K562 (cell line): Measurements from ENCODE around the gene PCBP3. TPM values are rescaled to one million over a fixed set of nuclear protein-coding genes. Genes with fewer than 3 reads are reported as not detected.

ENCODE experiments used
- CBX1 ChIP-seq: sonication (generic); IDR thresholded peaks from 2 replicates; pipeline ENCODE4 v1.6.1; 2016; ENCODE audit warnings: antibody characterized with exemption, low read depth, mild to moderate bottlenecking
- CHD2 ChIP-seq: IDR thresholded peaks from 2 replicates; pipeline ENCODE4 v1.6.1; 2011; ENCODE audit warnings: low read depth, low read length
- ELF2 ChIP-seq: fragments of 250-450 bp; sonication (Bioruptor Pico); IDR thresholded peaks from 2 replicates; pipeline ENCODE4 v1.5.0; 2021; ENCODE audit warnings: mild to moderate bottlenecking
- FOXJ3 ChIP-seq: sonication (generic); formaldehyde crosslinking; IDR thresholded peaks from 2 replicates; pipeline ENCODE4 v1.4.0; 2020; ENCODE audit warnings: mild to moderate bottlenecking, missing genetic modification reagents
- GABPA ChIP-seq: fragments of 200-800 bp; sonication (Bioruptor generic); conservative IDR thresholded peaks from 2 replicates; pipeline ENCODE4 v1.6.1; 2016; ENCODE audit warnings: low read depth, missing genetic modification characterization, missing compliant biosample characterization
- GABPB2 ChIP-seq: fragments of 250-450 bp; sonication (Bioruptor Pico); conservative IDR thresholded peaks from 2 replicates; pipeline ENCODE4 v1.5.1; 2021; ENCODE audit warnings: mild to moderate bottlenecking
- JUN ChIP-seq, 2 experiments: sonication (generic) in 1 of 2; formaldehyde crosslinking in 1 of 2; IDR thresholded peaks; 2 replicates each; pipeline versions ENCODE4 v1.6.1 to v1.8.0; 2012 to 2022; ENCODE audit warnings: borderline replicate concordance in 2 of 2, mild to moderate bottlenecking in 2 of 2, improper control_type of control experiment in 1 of 2, low read depth in 1 of 2, low read length in 1 of 2, missing genetic modification reagents in 1 of 2
- MAFF ChIP-seq: IDR thresholded peaks from 2 replicates; pipeline ENCODE4 v1.6.1; 2012; ENCODE audit warnings: low read length, improper control_type of control experiment
- NFE2L1 ChIP-seq: fragments of 450-650 bp; IDR thresholded peaks from 2 replicates; pipeline ENCODE4 v1.6.1; 2016; ENCODE audit warnings: missing genetic modification characterization, low read depth, mild to moderate bottlenecking, missing compliant biosample characterization, moderate library complexity, borderline replicate concordance
- RB1 ChIP-seq: fragments of 450-650 bp; IDR thresholded peaks from 2 replicates; pipeline ENCODE4 v1.6.1; 2017; ENCODE audit warnings: low read depth, mild to moderate bottlenecking
- SIN3B ChIP-seq: fragments of 450-650 bp; IDR thresholded peaks from 2 replicates; pipeline ENCODE4 v1.6.1; 2017; ENCODE audit warnings: low read depth, mild to moderate bottlenecking, moderate library complexity
- TAF7 ChIP-seq: fragments of 450-650 bp; IDR thresholded peaks from 2 replicates; pipeline ENCODE4 v1.6.1; 2016; ENCODE audit warnings: missing genetic modification characterization, missing compliant biosample characterization
- polyA plus RNA-seq, 8 experiments: library from polyadenylated mRNA; depleted of rRNA in 4 of 8; stranded (reverse) in 5 of 8; unstranded in 3 of 8; fragments of >200 nt; fragmentation: Nextera tagmentation in 2 of 8; fragmentation: Illumina TruSeq in 1 of 8; extraction: Ambion mirVana in 2 of 8; extraction: Trizol in 1 of 8; gene quantifications; 2 replicates each; pipeline versions ENCODE4 v1.2.1 to v1.2.3, GENCODE V29; 2011 to 2014; ENCODE audit warnings: inconsistent platforms in 1 of 8, missing spikeins in 1 of 8
- total RNA-seq, 7 experiments: library from RNA; depleted of rRNA in 6 of 7; stranded (reverse); fragments of >200 nt in 6 of 7; fragmentation: Illumina TruSeq in 2 of 7; extraction: Trizol in 2 of 7; gene quantifications; 2 replicates each; pipeline versions ENCODE4 v1.2.1 to v1.2.3, GENCODE V29; 2011 to 2021; ENCODE audit warnings: low replicate concordance in 1 of 7
- TF ChIP-seq, protein P1 (sequence below), 3 experiments: fragments of 200-800 bp in 1 of 3; sonication (Bioruptor generic) in 1 of 3; sonication (generic) in 1 of 3; formaldehyde crosslinking in 1 of 3; IDR thresholded peaks; 2 replicates each; pipeline versions ENCODE4 v1.6.1 to v1.8.0; 2016 to 2022; ENCODE audit warnings: mild to moderate bottlenecking in 2 of 3, missing compliant biosample characterization in 2 of 3, missing genetic modification characterization in 2 of 3, missing genetic modification reagents in 1 of 3
- TF ChIP-seq, protein P2 (sequence below): sonication (generic); formaldehyde crosslinking; IDR thresholded peaks from 2 replicates; pipeline ENCODE4 v1.8.1; 2023; ENCODE audit warnings: mild to moderate bottlenecking, missing genetic modification reagents
- TF ChIP-seq, protein P3 (sequence below): sonication (generic); formaldehyde crosslinking; IDR thresholded peaks from 2 replicates; pipeline ENCODE4 v1.5.0; 2020; ENCODE audit warnings: missing genetic modification reagents
- TF ChIP-seq, protein P4 (sequence below): sonication (generic); formaldehyde crosslinking; IDR thresholded peaks from 2 replicates; pipeline ENCODE4 v1.8.0; 2023; ENCODE audit warnings: missing genetic modification reagents, mild to moderate bottlenecking, borderline replicate concordance

PCBP3 gene
- total and polyA plus RNA-seq, 9 of the 15 experiments (the other 6 are each of a cell fraction or from before 2014, with no cell fraction given), result 0.18 TPM; not detected in 8

DNA sequence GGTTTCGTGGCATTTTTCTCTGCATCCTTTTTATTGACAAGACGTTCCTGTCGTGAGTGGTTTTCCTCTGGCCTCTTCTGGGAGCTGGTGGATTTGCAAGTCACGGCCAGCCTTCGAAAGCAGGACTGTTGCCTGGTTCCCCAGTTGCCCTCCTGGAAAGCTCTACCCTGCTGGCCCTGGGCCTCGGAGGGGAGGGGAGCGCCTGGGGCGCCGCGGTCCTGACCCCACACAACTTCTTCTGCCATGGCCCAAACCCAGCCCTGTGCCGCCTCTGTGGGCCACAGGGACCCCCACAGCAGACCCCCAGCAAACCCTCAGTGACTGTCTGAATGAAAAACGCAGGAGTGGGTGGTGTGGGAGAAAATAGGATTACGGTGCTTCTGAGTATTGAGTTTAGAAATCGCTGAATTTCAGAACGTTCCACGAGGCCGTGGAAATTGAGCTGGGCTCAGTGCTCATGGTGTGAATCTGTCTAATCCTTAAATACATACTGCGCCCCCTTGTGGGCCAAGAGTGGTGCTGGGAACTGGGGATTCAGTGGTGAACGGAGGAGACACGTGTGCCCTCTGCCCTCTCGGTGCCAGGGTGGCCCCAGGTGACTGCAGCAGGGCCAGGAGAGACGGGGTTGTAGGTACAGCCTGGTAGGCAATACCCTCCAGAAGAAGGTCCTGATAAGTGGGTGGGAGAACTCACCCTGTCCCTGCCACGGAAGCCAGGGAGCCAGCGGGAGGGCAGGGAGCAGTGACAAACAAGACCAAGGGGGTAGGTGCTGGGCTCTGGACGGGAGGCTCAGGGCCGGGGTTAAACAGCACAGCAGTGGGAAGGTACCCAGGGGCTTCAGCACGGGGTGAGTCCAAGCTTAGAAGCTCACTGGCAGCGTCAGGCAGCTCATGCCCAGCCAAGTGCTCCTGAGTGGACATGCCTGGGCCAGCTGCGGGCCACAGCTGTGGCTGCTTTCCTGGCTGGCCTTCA lies 236.9 kb downstream of the PCBP3 start (continued):
- TF ChIP-seq GABPB2 (CRISPR knock-in tag) (no peak), TAF7 (tag) (no peak), CHD2 (no peak), ELF2 (CRISPR knock-in tag) (no peak), SIN3B (no peak), FOXJ3 (no peak), MAFF (no peak), RB1 (0 out of 2 replicates have a peak, but pooled peaks have one; percentile 43), NFE2L1 (tag) (no peak), CBX1 (no peak), GABPA (no peak), JUN (IDR thresholded peaks at IDR 0.05; ENCODE audit: borderline replicate concordance, low read depth, low read length) (no peak), JUN (CRISPR knock-in tag; IDR thresholded peaks at IDR 0.05; ENCODE audit: borderline replicate concordance) (no peak)
- TF ChIP-seq, protein P1, sequence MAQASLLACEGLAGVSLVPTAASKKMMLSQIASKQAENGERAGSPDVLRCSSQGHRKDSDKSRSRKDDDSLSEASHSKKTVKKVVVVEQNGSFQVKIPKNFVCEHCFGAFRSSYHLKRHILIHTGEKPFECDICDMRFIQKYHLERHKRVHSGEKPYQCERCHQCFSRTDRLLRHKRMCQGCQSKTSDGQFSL (CRISPR knock-in tag; IDR thresholded peaks at IDR 0.05), result no peak
- TF ChIP-seq, protein P1 (tag; IDR thresholded peaks at IDR 0.05), result no peak
- TF ChIP-seq, protein P2, sequence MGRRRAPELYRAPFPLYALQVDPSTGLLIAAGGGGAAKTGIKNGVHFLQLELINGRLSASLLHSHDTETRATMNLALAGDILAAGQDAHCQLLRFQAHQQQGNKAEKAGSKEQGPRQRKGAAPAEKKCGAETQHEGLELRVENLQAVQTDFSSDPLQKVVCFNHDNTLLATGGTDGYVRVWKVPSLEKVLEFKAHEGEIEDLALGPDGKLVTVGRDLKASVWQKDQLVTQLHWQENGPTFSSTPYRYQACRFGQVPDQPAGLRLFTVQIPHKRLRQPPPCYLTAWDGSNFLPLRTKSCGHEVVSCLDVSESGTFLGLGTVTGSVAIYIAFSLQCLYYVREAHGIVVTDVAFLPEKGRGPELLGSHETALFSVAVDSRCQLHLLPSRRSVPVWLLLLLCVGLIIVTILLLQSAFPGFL, result no peak
- TF ChIP-seq, protein P3, sequence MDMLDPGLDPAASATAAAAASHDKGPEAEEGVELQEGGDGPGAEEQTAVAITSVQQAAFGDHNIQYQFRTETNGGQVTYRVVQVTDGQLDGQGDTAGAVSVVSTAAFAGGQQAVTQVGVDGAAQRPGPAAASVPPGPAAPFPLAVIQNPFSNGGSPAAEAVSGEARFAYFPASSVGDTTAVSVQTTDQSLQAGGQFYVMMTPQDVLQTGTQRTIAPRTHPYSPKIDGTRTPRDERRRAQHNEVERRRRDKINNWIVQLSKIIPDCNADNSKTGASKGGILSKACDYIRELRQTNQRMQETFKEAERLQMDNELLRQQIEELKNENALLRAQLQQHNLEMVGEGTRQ (CRISPR knock-in tag), result peak; percentile 16; the same call in 1 of the 2 replicates
- TF ChIP-seq, protein P4, sequence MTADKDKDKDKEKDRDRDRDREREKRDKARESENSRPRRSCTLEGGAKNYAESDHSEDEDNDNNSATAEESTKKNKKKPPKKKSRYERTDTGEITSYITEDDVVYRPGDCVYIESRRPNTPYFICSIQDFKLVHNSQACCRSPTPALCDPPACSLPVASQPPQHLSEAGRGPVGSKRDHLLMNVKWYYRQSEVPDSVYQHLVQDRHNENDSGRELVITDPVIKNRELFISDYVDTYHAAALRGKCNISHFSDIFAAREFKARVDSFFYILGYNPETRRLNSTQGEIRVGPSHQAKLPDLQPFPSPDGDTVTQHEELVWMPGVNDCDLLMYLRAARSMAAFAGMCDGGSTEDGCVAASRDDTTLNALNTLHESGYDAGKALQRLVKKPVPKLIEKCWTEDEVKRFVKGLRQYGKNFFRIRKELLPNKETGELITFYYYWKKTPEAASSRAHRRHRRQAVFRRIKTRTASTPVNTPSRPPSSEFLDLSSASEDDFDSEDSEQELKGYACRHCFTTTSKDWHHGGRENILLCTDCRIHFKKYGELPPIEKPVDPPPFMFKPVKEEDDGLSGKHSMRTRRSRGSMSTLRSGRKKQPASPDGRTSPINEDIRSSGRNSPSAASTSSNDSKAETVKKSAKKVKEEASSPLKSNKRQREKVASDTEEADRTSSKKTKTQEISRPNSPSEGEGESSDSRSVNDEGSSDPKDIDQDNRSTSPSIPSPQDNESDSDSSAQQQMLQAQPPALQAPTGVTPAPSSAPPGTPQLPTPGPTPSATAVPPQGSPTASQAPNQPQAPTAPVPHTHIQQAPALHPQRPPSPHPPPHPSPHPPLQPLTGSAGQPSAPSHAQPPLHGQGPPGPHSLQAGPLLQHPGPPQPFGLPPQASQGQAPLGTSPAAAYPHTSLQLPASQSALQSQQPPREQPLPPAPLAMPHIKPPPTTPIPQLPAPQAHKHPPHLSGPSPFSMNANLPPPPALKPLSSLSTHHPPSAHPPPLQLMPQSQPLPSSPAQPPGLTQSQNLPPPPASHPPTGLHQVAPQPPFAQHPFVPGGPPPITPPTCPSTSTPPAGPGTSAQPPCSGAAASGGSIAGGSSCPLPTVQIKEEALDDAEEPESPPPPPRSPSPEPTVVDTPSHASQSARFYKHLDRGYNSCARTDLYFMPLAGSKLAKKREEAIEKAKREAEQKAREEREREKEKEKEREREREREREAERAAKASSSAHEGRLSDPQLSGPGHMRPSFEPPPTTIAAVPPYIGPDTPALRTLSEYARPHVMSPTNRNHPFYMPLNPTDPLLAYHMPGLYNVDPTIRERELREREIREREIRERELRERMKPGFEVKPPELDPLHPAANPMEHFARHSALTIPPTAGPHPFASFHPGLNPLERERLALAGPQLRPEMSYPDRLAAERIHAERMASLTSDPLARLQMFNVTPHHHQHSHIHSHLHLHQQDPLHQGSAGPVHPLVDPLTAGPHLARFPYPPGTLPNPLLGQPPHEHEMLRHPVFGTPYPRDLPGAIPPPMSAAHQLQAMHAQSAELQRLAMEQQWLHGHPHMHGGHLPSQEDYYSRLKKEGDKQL (CRISPR knock-in tag), result no peak
